Ascending aorta (tissue), 2 donors: ENCODE measurements around the gene ANAPC16. TPM values are rescaled to one million over a fixed set of nuclear protein-coding genes. Genes with fewer than 3 reads are reported as not detected.

Experiments used
- DNase-seq, 2 donors: peaks; one replicate each; pipeline ENCODE4 v3.0.0-alpha.2; 2019; ENCODE audit warnings: low spot score in 2 of 2
- H3K27ac ChIP-seq, 2 donors: fragments of 200-600 bp; sonication (generic); one replicate each; pipeline ENCODE4 v1.5.1; 2016 to 2017; ENCODE audit warnings: mild to moderate bottlenecking in 1 of 2
- H3K27me3 ChIP-seq: fragments of 200-600 bp; sonication (generic); one replicate; pipeline ENCODE4 v1.5.1; 2017
- H3K36me3 ChIP-seq, 2 donors: fragments of 200-600 bp; sonication (generic); one replicate each; pipeline ENCODE4 v1.5.1; 2016
- H3K4me1 ChIP-seq, 2 donors: fragments of 200-600 bp; sonication (generic); one replicate each; pipeline ENCODE4 v1.5.1; 2016 to 2017; ENCODE audit warnings: mild to moderate bottlenecking in 1 of 2
- H3K4me3 ChIP-seq, 2 donors: fragments of 200-600 bp; sonication (generic); one replicate each; pipeline ENCODE4 v1.5.1; 2016 to 2017; ENCODE audit warnings: mild to moderate bottlenecking in 1 of 2
- H3K9me3 ChIP-seq, 2 donors: fragments of 200-600 bp; sonication (generic); one replicate each; pipeline ENCODE4 v1.5.1; 2016
- intact Hi-C: fragments of 100-400 bp; cut with DNase I; formaldehyde crosslinking; loops from one replicate; pipeline ENCODE4 v1.15.1; 2023
- total RNA-seq: library from RNA; depleted of rRNA; stranded (reverse); fragments of >200 nt; gene quantifications from one replicate; pipeline ENCODE4 v1.1.0, GENCODE V29; 2016
- TF ChIP-seq, protein P1 (sequence below), 3 experiments: fragments of 200-600 bp in 2 of 3; fragments of 450-650 bp in 1 of 3; sonication (generic) in 2 of 3; IDR thresholded peaks; one replicate each; pipeline ENCODE4 v1.5.1; 2016 to 2019; ENCODE audit warnings: antibody characterized with exemption in 3 of 3, mild to moderate bottlenecking in 1 of 3, moderate library complexity in 1 of 3

The ANAPC16 gene
- total RNA-seq, 1 donor from 2014 or later, result 22.8 TPM

DNA sequence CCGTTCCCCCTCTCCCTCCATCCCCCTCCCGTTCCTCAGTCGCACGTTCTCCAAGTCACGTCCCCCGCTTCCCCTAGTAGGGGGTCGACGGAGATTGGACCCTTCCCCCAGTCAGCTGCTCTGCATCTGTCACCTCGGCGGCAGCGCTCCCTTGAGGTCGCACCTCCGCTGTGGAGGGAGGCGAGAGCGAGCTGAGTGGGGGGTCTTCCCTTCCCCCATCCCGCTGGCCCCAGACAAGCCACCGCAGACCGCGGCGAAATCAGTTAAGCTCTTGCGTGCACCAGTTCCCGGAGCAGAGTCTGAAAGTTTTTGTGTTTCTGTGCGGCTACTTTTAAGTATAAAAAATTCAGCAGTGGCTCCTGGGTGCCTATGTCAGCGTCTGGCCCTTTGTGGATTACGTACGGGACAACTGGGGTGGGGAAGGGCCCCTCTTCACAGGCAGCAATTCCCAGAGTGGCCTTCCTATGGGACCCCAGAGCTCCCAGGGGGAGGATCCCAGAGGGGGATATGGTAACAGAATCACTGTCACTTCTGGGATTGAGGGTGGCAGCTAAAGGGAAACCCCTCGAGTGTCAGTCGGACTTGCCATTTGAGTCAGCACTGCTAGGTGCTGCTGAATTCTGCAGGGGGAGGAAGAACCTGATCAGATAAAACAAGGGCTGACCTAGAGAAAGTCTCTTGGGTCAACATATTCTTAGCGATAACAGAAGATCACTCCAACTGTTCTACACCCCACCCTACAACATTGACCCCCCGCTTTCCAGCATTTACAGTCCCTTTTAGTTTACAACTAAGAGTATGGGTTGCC is 45.4 kb downstream of the ANAPC16 start:
- TF ChIP-seq, protein P1, sequence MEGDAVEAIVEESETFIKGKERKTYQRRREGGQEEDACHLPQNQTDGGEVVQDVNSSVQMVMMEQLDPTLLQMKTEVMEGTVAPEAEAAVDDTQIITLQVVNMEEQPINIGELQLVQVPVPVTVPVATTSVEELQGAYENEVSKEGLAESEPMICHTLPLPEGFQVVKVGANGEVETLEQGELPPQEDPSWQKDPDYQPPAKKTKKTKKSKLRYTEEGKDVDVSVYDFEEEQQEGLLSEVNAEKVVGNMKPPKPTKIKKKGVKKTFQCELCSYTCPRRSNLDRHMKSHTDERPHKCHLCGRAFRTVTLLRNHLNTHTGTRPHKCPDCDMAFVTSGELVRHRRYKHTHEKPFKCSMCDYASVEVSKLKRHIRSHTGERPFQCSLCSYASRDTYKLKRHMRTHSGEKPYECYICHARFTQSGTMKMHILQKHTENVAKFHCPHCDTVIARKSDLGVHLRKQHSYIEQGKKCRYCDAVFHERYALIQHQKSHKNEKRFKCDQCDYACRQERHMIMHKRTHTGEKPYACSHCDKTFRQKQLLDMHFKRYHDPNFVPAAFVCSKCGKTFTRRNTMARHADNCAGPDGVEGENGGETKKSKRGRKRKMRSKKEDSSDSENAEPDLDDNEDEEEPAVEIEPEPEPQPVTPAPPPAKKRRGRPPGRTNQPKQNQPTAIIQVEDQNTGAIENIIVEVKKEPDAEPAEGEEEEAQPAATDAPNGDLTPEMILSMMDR (IDR thresholded peaks at IDR 0.05), result no peak
- DNase-seq, result no peak
- Histone ChIP-seq H3K4me3 (peak overlapping the region; percentile 48 to 74), H3K27me3 (no peaks in the 10 kb centered on the region), H3K9me3 (no peaks in the 10 kb centered on the region), H3K36me3 (no peaks in the 10 kb centered on the region), H3K27ac (peak overlapping the region; percentile 80 to 91), H3K4me1 (peaks cover 26 to 40% of the 10 kb centered on the region in 2 donors)
- intact Hi-C loops, result loop anchor here (1.0 kb wide), 1 partner anchor 11 kb away; no protein-coding TSS in a partner anchor

DNA sequence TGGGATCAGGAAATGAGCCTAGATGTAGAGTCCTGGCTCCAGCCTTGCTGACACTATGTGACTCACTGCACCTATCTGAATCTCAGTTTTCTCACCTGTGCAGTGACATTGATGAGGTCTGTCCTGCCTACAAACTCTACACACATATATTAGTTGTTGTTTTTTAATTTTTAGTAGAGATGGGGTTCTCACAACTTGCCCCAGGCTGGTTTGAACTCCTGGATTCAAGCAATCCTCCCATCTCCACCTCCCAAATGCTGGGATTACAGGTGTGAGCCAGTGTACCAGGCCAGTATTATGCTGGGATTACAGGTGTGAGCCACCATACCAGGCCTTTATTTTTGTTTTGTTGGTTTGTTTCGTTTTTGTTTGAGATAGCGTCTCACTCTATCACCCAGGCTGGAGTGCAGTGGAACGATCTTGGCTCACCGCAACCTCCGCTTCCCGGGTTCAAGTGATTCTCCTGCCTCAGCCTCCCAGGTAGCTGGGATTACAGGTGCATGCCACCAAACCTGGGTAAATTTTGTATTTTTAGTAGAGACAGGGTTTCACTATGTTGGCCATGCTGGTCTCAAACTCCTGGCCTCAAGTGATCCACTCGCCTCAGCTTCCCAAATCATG is 46.1 kb downstream of the ANAPC16 start:
- Histone ChIP-seq H3K36me3 (no peaks in the 10 kb centered on the region), H3K27me3 (no peaks in the 10 kb centered on the region), H3K9me3 (no peaks in the 10 kb centered on the region), H3K27ac (peak overlapping the region; percentile 80 to 91), H3K4me1 (peaks cover 23 to 34% of the 10 kb centered on the region in 2 donors), H3K4me3 (peak overlapping the region in 1 of 2 donors; percentile 48)
- intact Hi-C loops, result no loop called here
- DNase-seq, result no peak
- TF ChIP-seq, protein P1 (IDR thresholded peaks at IDR 0.05), result no peak

DNA sequence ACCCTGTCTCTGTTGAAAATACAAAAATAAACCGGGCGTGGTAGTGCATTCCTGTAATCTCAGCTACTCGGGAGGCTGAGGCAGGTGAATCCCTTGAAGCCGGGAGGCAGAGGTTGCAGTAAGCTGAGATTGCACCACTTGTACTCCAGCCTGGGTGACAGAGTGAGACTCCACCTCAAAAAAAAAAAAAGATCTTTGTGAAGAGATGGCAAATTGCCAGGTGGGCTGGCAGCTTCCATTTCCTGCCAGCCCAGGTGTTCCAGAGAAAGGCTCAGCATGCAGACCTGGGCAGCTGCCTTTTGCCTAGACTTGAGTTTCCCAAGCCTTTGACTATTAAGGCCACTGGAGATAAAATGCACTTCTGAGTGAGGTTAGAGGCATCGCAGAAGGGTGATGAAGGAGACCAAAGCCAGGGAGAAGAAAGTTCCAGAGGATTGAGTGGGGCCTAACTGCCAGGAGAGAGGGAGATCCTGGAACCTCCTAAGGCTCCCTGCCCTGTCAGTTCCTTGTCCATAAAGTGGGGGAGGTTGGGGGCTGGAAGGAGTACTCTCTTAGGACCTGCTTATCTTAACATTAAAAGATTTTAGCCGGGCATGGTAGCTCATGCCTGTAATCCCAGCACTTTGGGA is 47.9 kb downstream of the ANAPC16 start:
- intact Hi-C loops, result no loop called here
- H3K36me3 ChIP-seq, result no peaks in the 10 kb centered on the region
- no peaks in the 10 kb centered on the region for H3K27me3 ChIP-seq
- DNase-seq, result no peak
- no peak overlapping the region for H3K4me3 ChIP-seq
- H3K27ac ChIP-seq, result no peak overlapping the region
- peaks cover 21 to 28% of the 10 kb centered on the region in 2 donors for H3K4me1 ChIP-seq
- TF ChIP-seq, protein P1 (IDR thresholded peaks at IDR 0.05), result no peak
- H3K9me3 ChIP-seq, result no peaks in the 10 kb centered on the region

DNA sequence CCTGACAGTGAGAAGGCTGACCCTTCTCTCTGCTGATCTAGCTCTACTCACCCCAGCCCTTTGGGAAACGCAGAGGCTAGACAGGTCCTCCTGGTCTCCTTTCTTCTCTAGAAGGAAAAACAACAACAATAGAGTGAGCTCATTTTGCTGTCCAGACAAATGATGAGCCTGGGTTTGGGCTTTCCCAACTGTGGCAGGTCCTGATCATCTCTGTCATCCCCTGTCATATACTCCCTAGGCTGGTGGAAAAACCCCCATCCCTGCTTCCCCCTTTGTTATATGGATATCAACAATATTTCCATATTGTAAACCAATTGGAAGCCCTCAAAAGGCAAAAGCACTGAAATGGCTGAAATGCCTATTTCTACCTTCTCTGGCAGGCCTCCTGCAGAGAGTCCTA is 48.7 kb downstream of the ANAPC16 start:
- H3K4me1 ChIP-seq, result peaks cover 16 to 22% of the 10 kb centered on the region in 2 donors
- intact Hi-C loops, result no loop called here
- no peak for DNase-seq
- no peak overlapping the region for H3K4me3 ChIP-seq
- no peaks in the 10 kb centered on the region for H3K9me3 ChIP-seq
- TF ChIP-seq, protein P1 (IDR thresholded peaks at IDR 0.05), result no peak
- H3K27me3 ChIP-seq, result no peaks in the 10 kb centered on the region
- no peaks in the 10 kb centered on the region for H3K36me3 ChIP-seq
- H3K27ac ChIP-seq, result no peak overlapping the region

DNA sequence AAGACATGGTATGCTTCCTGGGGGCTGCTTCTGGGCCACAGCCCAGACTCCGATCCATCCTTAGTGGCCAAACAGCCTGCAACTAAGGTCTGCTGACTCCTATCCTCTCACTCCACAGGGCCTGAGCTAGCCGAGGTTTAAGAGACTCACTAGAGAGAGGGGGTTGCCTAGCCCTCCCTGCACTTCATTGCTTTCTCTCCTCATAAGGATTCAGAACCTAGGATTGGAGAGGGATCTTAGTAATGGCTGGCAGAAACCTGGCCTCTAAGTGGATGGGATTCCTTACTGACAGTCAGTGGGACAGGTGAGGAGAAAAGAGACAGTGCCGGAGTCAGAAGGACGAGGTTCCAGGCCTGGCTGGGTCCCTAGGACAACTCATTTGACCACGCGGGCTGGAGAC is 49.7 kb downstream of the ANAPC16 start:
- no peak for DNase-seq
- H3K4me3 ChIP-seq, result no peak overlapping the region
- H3K27ac ChIP-seq, result no peak overlapping the region
- intact Hi-C loops, result no loop called here
- no peaks in the 10 kb centered on the region for H3K36me3 ChIP-seq
- no peaks in the 10 kb centered on the region for H3K9me3 ChIP-seq
- TF ChIP-seq, protein P1 (IDR thresholded peaks at IDR 0.05), result no peak
- H3K27me3 ChIP-seq, result no peaks in the 10 kb centered on the region
- peaks cover 6 to 12% of the 10 kb centered on the region in 2 donors for H3K4me1 ChIP-seq
